ENCODE data around the gene EMC10.

EMC10 gene

DNA sequence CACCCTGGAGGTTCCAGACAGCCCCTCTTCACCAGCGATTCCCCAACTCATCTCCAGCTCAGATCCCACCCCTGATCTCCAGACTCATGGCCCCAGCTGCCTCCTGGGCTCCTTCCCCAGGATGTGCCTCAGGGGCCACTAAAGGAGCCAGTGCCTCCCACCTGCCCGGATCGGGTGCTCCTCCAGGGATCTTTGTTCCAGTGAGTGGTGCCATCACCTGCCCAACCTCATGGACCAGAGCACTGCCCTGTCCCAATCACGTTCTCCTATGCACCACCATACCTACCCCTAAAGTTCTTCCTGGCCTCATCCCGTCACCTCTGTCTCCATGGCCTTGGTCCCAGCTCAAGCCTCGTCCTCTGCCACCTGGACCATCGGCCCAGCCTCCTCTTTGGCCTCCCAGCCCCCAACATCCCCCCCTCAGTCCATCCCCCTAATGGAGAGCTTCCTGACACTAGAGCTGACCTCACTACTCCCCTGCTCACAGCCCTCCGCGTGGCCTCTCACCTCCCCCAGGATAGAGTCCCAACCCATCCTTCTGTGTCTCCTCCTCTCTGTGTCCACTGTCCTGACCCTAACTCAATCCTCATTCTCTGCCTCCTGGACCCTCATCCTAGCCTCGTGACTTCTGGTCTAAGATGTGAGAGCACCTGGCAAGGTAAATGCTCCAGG is 9.1 kb downstream of the EMC10 start:
- H3K4me3 ChIP-seq (replicated peaks; ENCODE audit: low read depth, low read length), result no peak overlapping the region
- TF ChIP-seq, protein P1, sequence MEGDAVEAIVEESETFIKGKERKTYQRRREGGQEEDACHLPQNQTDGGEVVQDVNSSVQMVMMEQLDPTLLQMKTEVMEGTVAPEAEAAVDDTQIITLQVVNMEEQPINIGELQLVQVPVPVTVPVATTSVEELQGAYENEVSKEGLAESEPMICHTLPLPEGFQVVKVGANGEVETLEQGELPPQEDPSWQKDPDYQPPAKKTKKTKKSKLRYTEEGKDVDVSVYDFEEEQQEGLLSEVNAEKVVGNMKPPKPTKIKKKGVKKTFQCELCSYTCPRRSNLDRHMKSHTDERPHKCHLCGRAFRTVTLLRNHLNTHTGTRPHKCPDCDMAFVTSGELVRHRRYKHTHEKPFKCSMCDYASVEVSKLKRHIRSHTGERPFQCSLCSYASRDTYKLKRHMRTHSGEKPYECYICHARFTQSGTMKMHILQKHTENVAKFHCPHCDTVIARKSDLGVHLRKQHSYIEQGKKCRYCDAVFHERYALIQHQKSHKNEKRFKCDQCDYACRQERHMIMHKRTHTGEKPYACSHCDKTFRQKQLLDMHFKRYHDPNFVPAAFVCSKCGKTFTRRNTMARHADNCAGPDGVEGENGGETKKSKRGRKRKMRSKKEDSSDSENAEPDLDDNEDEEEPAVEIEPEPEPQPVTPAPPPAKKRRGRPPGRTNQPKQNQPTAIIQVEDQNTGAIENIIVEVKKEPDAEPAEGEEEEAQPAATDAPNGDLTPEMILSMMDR (IDR thresholded peaks at IDR 0.05; ENCODE audit: low read length, missing control alignments), result no peak
- DNase-seq (ENCODE audit: low read depth), result no peak

DNA sequence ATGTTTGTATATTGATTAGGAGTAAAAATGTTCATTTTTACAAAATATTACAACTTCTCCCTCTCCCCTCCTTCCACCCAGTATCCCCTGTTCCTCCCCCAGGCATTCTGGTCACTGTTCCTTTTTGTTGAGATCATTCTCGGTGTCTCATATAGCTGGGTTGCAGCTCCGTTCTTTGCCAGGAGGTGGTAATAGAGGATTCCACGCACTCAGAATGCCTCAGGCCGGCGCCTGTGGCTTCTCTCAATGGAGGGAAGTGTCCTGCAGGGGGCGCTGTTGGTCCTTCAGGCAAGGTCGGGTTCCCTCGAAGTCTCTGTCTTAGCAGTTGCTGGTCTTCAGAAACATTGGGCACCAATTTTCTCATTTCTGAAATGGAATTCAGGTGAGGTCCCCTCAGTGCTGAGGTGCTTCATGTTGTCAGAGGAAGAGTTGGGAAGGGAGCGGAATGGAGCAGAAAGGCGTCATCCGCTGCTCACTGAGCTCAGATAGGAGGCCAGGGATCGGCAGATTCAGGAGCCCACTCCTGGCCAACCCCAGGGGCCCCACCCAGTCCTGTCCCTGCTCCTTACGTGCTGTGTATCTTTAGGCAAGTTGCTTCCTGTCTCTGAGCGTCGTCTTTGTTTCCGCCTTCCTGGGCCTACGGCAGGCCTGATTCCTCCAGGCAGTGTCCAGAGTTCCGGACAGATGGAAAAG is 10.7 kb downstream of the EMC10 start:
- no peak overlapping the region for H3K4me3 ChIP-seq (replicated peaks; ENCODE audit: low read depth, low read length)
- TF ChIP-seq, protein P1 (IDR thresholded peaks at IDR 0.05; ENCODE audit: low read length, missing control alignments), result peak; percentile 49
- DNase-seq (ENCODE audit: low read depth), result peak; percentile 43

DNA sequence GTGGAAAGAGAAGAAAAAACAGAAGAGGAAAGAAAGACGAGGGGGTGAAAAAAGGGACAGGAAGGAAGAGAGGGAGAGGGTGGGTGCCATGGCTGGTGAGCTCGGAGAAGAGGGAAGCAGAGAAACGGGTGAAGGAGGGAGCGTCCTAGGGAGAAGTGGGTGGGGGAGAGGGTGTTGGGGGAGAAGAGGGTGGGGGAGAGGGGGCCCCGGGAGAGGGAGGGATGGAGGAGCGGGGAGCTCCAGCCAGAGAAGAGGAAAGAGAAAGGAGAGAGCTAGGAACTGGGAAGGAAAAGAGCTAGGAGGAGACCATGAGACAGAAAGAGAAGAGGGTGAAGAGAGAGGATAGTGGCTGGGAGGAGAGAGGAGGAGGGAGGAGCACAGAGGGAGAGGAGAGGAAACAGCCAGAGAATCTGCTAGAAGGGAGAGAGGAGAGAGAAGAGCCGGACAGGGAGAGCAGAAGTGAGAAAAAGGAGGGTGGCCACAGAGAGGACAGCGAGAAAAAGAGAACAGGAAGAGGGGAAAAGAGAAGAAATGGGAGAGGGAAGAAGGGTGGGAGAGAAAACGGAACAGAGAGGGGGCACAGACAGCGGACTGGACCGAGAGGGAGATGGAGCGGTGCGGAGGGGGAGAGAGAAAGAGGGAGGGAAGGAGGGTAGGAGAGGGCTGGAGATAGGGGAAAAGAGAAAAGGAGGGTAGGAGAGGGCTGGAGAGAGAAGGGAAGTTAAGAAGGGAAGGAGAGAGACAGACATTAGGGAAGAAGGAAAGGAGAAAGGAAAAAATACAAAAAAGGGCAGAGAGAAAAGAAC is 12.3 kb downstream of the EMC10 start:
- no peak overlapping the region for H3K4me3 ChIP-seq (replicated peaks; ENCODE audit: low read depth, low read length)
- TF ChIP-seq, protein P1 (IDR thresholded peaks at IDR 0.05; ENCODE audit: low read length, missing control alignments), result no peak
- DNase-seq (ENCODE audit: low read depth), result no peak

DNA sequence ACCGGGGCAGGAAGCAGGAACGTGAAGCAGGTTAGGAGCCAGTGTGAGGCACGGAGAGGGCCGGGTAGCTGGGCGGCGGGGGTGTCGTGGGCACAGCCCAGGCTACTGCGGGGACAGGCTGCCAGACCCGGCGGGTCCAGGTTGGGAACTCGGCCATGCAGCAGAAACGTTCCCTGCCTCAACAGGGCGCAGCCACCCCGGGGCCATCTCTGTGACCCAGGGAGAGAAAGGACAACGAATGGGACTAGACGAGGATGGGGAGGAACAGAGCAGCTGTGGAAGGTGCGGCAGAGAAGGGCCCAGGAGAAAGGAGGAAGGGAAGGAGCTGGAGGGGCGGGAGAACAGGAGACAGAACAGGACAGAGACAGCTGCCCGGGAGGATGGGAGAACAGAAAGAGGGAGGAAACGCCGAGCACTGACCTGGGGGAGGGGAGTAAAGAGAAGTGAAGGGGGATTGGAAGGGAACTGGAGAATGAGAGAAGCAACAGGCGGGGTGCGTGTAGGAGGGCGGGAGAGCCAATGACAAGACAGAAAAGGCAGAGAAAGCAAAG is 13.2 kb downstream of the EMC10 start:
- DNase-seq (ENCODE audit: low read depth), result no peak

DNA sequence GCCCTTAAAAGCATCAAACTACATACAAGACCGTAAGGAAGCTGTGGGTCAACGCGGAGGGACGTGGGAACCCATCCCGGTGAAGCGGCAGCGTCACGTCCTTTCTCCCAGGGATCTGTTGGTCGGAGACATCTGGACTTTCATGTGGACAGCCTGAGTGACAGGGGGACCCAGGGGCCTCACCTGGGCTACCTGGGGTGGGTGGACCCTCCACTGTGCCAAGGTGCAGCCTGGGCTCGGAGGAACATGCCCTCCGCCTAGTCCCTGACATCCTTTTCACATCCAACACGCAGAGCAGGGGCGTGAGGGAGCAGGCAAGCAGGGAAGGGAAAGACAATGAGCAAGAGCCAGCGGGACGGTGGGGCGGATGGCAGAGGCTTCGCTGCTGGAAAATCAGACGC is 14.1 kb downstream of the EMC10 start:
- TF ChIP-seq, protein P1 (IDR thresholded peaks at IDR 0.05; ENCODE audit: low read length, missing control alignments), result no peak
- no peak for DNase-seq (ENCODE audit: low read depth)
- no peak overlapping the region for H3K4me3 ChIP-seq (replicated peaks; ENCODE audit: low read depth, low read length)

More for the DNA sequence above, 13.2 kb downstream of the EMC10 start:
- H3K4me3 ChIP-seq (replicated peaks; ENCODE audit: low read depth, low read length), result no peak overlapping the region
- TF ChIP-seq, protein P1 (IDR thresholded peaks at IDR 0.05; ENCODE audit: low read length, missing control alignments), result no peak

DNA sequence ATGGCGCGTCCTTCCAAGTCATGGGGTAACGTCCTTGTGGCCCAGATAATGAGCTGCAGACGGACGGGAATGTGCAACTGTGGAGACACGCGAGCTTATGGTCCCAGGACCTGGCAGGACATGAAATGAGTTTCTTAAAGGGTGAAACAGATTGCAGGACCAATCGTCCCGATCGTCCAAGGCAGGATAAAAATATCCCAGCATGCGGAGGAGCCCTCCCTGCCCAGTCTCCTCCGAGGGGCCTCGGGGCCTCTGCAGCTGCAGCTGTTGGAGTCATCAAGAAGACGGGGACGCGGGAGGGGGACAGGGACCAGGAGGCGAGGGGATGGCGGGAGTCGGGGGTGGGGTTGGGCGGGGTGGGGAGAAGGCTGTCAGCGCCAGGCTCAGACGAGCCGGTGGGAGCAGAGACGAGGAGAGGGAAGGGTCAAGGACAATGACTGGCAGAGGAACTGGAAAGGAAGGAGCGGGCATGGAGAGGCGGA is 14.7 kb downstream of the EMC10 start:
- TF ChIP-seq, protein P1 (IDR thresholded peaks at IDR 0.05; ENCODE audit: low read length, missing control alignments), result no peak
- H3K4me3 ChIP-seq (replicated peaks; ENCODE audit: low read depth, low read length), result no peak overlapping the region
- DNase-seq (ENCODE audit: low read depth), result no peak
